ENCODE measurements around the gene MARCO.

- TF ChIP-seq CTCF (IDR thresholded peaks at IDR 0.05; ENCODE audit: low read length): no peak
- TF ChIP-seq EZH2 (IDR thresholded peaks at IDR 0.05; ENCODE audit: borderline replicate concordance, low read length): no peak
Observed at GRCh38 chr2:118983133-118983532, 41.1 kb downstream of the MARCO start.

All from OCI-LY1 (cell line).